T-helper 2 cell treated with Interferon-gamma antibody and Interleukin-4, amounts not matched to agents 5 μg/mL and 100 μg/mL, for 36 hours (primary cell): ENCODE measurements around the gene PCGF3.
A peak's percentile ranks its signal among the peaks of the same experiment; 100 is the strongest.

ENCODE experiments used
- DNase-seq: peaks from one replicate; pipeline ENCODE4 v3.0.0; 2021; ENCODE audit warnings: low spot score
- H3K27ac Mint-ChIP-seq: one replicate; pipeline ENCODE4 v1.8.0; 2021; ENCODE audit warnings: mild to moderate bottlenecking, mixed read lengths
- H3K27me3 Mint-ChIP-seq: one replicate; pipeline ENCODE4 v1.8.0; 2021; ENCODE audit warnings: low read depth, mixed read lengths
- H3K36me3 Mint-ChIP-seq: one replicate; pipeline ENCODE4 v1.8.0; 2021; ENCODE audit warnings: low read depth, mixed read lengths
- H3K4me1 Mint-ChIP-seq: one replicate; pipeline ENCODE4 v1.8.0; 2021; ENCODE audit warnings: low read depth, mixed read lengths
- H3K4me3 Mint-ChIP-seq: one replicate; pipeline ENCODE4 v1.8.0; 2022; ENCODE audit warnings: mild to moderate bottlenecking, moderate library complexity, mixed read lengths
- H3K9me3 Mint-ChIP-seq: one replicate; pipeline ENCODE4 v1.8.0; 2021; ENCODE audit warnings: mixed read lengths

Gene PCGF3

DNA sequence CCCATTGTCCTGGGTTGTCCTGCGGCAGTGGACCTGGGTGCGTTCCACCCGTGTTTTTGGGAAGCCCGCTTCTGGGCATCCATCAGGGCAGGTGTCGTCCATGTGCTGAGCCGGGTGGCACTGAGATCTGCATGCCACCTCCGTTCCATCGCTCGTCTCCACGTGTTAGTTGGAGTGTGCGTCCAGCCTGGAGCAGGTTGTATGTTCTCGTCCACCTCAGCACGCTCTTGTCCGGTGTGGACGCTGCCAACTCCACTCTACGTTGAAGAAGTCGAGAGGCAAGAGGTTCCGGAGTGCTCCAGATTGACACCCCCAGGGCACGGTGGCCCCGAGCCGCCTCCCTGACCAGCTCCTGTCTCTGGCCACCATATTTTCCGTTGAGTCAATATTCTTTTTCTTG lies 33.9 kb downstream of the PCGF3 start:
- peaks cover 23% of the 10 kb centered on the region for H3K36me3 Mint-ChIP-seq

DNA sequence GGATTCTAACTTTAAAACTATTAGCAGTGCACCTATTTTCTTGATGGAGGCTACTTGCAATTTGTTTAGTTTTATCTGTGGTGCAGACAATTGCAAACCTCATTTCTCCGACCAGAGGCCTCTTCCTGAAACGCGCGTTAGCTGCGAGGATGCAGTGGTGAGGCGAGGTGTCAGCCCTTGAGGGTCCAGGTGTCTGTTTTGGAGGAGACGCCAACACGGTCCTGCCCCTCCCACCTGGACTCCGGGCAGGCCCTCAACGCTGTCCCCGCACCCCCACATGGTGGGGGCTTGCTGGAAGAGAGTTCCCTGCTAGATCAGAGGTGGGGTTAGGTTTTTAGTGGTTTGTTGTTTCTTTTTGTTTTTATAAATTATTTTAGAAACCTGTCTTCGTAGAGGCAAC lies 34.4 kb downstream of the PCGF3 start:
- no peak for DNase-seq

More for the DNA sequence above, 33.9 kb downstream of the PCGF3 start:
- Mint-ChIP-seq H3K4me1 (no peaks in the 10 kb centered on the region), H3K27ac (no peak overlapping the region), H3K9me3 (no peaks in the 10 kb centered on the region), H3K27me3 (no peaks in the 10 kb centered on the region), H3K4me3 (no peak overlapping the region)
- no peak for DNase-seq

DNA sequence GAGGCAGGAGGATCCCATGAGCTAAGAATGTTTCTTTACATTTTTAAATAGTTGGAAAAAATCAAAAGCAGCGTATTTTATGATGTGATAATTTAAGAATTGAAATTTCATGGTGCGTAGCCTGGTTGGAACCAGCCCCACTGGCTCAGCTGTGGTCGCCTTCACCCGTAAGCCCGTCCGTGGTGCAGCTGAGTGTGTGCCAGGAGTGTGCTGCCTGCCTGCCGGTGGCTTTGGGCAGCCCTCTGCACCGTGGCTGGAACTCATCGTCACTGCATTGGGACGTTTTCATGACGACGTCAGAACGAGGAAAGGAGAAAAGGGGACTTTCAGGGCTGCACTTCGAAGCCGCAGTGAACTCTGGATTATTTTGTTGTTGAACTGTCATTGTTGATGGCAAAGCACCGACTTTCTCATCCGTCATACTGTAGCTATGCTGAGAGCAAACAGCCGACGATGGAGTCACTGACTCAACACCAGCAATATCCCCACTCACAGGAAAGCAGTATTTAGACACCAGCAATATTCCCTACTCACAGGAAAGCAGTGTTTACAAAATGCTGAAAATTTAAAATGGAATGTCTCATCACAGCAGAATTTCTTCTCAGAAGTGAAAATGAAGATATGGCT lies 35.1 kb downstream of the PCGF3 start:
- no peaks in the 10 kb centered on the region for H3K9me3 Mint-ChIP-seq
- H3K27ac Mint-ChIP-seq, result no peak overlapping the region
- H3K4me3 Mint-ChIP-seq, result no peak overlapping the region
- peaks cover 14% of the 10 kb centered on the region for H3K36me3 Mint-ChIP-seq
- no peaks in the 10 kb centered on the region for H3K4me1 Mint-ChIP-seq
- DNase-seq, result no peak
- H3K27me3 Mint-ChIP-seq, result no peaks in the 10 kb centered on the region

More for the DNA sequence above, 34.4 kb downstream of the PCGF3 start:
- Mint-ChIP-seq H3K4me3 (no peak overlapping the region), H3K36me3 (peaks cover 20% of the 10 kb centered on the region), H3K9me3 (no peaks in the 10 kb centered on the region), H3K27ac (no peak overlapping the region), H3K27me3 (no peaks in the 10 kb centered on the region), H3K4me1 (no peaks in the 10 kb centered on the region)

DNA sequence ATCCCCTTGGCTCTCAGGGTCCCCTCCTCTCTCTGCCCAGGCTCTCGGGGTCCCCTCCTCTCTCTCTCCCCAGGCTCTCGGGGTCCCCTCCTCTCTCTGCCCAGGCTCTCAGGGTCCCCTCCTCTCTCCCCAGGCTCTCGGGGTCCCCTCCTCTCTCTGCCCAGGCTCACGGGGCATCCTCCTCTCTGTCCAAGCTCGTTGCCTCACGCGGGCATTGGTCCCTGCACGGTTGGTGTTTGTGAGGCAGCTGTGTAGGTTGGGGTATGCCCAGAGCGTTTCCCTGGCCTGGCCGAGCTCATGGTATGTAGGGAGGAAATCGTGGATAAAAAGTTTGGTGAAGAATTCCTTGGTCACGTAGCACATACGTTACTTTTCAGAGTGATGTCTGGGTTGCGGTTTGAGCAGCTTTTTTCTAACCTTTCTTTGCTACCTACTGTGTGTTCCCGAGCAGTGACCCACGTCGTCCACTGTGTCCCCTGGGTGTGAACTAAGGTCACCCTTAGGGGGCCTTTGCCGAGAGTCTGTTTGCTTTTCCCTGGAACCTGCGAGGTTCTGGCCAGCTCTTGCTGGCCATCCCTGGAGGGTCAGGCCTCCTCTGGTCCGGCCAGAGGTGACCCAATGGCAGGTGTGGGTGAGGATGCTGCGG lies 36.6 kb downstream of the PCGF3 start:
- no peak overlapping the region for H3K27ac Mint-ChIP-seq
- H3K4me1 Mint-ChIP-seq, result no peaks in the 10 kb centered on the region
- no peaks in the 10 kb centered on the region for H3K9me3 Mint-ChIP-seq
- DNase-seq, result no peak
- H3K27me3 Mint-ChIP-seq, result no peaks in the 10 kb centered on the region
- peaks cover 14% of the 10 kb centered on the region for H3K36me3 Mint-ChIP-seq
- H3K4me3 Mint-ChIP-seq, result no peak overlapping the region

DNA sequence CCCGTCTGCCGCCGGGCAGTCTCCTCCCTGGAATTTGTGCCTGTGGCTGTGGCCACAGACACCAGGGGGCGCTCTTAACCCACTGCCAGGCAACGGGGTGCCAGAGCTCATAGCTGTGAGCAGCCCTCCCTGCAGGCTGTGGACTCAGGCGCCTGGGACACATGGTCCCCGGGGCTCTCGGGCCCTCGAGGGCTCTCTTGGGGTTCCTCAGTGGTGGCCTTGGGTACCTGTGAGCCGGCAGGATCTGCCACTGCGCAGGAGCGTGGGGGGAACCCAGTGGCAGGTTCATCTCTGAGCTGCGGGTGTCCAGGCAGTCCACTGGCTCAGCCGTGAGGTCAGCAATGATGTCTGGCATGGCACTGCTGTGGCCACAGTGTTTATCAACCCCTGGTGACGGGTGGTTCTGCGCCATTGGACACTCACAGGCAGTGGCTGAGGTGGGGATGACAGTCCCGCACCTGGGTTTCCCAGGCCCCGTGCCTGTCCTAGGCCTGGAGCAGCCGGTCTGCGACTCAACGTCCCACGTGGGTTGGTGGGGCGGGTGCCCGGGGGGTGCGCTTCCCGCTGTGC lies 37.2 kb downstream of the PCGF3 start:
- H3K36me3 Mint-ChIP-seq, result peaks cover 12% of the 10 kb centered on the region
- no peak overlapping the region for H3K4me3 Mint-ChIP-seq

DNA sequence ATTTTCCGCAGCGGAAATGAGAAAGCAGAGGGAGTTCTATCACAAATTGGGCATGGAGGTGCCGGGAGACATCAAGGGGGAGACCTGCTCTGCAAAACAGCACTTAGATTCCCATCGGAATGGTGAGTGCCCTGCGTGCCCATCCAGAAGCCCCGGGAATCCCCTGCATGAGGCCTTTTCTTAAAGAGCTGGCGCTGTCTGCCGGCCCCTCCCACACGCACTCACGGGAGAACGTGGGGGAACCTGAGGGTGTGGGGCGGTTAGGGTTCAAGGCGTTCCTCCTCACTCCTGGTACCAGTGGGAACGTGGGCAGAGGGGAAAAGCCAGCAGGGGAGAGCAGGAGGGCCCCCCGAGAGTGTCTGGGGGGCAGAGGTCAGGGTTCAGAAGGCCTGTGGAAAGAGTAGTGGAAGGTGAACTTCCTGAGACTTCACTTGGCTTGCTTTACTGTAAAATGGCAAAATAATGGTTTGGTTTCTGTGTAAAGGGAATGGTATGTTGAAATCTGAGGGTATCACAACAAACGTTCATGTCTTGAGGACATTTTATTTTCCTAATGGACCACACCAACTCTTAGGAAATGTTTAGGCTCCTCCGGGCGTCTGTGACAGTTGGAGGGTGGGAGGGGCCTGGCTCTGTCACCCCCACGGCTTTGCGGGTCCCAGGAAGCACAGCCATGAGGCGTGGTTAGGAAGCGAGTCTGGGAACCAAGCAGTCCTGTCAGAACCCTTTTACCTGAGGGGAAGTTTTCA lies 38.0 kb downstream of the PCGF3 start:
- no peak for DNase-seq
- Mint-ChIP-seq H3K4me1 (peaks cover 2% of the 10 kb centered on the region), H3K9me3 (no peaks in the 10 kb centered on the region), H3K27ac (no peak overlapping the region), H3K27me3 (no peaks in the 10 kb centered on the region), H3K36me3 (peaks cover 18% of the 10 kb centered on the region), H3K4me3 (no peak overlapping the region)

More for the DNA sequence above, 37.2 kb downstream of the PCGF3 start:
- no peaks in the 10 kb centered on the region for H3K27me3 Mint-ChIP-seq
- H3K4me1 Mint-ChIP-seq, result peaks cover 1% of the 10 kb centered on the region
- DNase-seq, result peak; percentile 53
- H3K27ac Mint-ChIP-seq, result no peak overlapping the region
- H3K9me3 Mint-ChIP-seq, result no peaks in the 10 kb centered on the region

DNA sequence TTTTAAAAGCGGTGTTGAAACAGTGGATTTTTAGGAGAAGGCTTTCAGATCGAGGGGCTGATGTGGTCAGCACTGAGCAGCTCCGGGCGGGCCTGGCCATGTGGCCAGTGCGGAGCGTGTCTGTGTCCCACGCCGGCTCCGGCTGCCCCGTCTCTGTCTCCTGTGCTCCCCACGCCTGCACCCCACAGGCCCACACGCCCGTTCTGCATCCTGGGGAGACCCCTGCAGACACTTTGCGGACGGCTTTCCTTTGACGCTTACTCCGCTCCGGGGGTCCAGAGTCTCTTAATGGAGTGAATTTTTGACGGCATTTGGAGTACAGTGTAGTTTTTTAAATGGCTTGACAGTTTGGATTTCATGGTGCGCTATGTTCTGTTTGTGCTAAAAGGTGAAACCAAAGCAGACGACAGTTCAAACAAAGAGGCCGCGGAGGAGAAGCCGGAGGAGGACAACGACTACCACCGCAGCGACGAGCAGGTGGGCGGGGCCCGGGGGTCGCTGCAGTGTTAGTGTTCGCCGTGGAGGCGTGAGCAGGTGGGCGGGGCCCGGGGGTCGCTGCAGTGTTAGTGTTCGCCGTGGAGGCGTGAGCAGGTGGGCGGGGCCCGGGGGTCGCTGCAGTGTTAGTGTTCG lies 38.7 kb downstream of the PCGF3 start:
- Mint-ChIP-seq H3K4me1 (peaks cover 2% of the 10 kb centered on the region), H3K9me3 (no peaks in the 10 kb centered on the region), H3K4me3 (no peak overlapping the region), H3K27me3 (no peaks in the 10 kb centered on the region), H3K27ac (no peak overlapping the region), H3K36me3 (peaks cover 21% of the 10 kb centered on the region)
- no peak for DNase-seq

DNA sequence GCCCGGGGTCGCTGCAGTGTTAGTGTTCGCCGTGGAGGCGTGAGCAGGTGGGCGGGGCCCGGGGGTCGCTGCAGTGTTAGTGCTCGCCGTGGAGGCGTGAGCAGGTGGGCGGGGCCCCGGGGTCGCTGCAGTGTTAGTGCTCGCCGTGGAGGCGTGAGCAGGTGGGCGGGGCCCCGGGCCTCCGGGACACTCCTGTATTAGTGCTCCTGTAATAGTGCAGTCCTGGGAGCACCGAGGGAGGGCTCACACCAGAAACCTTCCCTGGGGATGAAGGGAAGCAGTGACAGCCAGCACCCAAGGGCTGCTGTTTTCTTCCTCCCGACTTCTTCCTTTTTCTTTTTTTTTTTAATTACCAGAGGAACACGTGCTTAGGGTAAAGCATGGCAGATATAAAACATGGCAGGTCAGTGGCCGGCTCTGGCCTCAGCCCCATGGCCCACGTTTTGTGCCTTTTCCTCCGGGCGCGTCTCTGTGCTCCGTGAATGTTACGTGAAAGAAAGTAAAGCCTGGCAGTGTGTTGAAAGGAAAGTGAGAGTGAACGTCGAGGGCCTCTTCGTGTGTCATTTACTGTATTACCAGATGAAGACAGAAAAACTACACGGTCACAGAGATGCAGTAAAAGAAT lies 42.0 kb downstream of the PCGF3 start:
- no peaks in the 10 kb centered on the region for H3K9me3 Mint-ChIP-seq
- no peak overlapping the region for H3K27ac Mint-ChIP-seq
- peaks cover 2% of the 10 kb centered on the region for H3K4me1 Mint-ChIP-seq
- H3K4me3 Mint-ChIP-seq, result no peak overlapping the region
- H3K27me3 Mint-ChIP-seq, result no peaks in the 10 kb centered on the region
- DNase-seq, result no peak
- peaks cover 28% of the 10 kb centered on the region for H3K36me3 Mint-ChIP-seq

DNA sequence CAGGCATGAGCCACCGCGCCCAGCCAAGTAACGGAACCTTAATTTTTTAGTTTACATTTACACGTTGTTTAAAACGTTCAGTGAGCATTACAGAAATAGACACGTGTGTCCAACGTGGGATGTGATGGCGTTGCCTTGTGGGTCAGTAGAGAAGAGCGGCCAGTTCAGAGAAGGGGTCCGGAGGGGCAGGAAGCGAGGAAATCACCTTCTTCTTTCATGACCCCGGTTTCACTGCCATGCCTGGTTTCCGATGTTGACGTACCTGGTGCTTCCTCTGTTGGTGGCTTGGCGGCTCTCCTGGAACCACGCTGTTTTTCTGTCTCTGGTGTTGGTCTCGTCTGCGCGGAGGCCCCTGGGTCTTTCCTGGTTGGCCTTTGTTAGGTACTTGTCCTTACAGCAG lies 42.8 kb downstream of the PCGF3 start:
- Mint-ChIP-seq H3K4me3 (no peak overlapping the region), H3K9me3 (no peaks in the 10 kb centered on the region), H3K27me3 (no peaks in the 10 kb centered on the region), H3K36me3 (peaks cover 28% of the 10 kb centered on the region), H3K4me1 (peaks cover 2% of the 10 kb centered on the region), H3K27ac (no peak overlapping the region)
- DNase-seq, result no peak

DNA sequence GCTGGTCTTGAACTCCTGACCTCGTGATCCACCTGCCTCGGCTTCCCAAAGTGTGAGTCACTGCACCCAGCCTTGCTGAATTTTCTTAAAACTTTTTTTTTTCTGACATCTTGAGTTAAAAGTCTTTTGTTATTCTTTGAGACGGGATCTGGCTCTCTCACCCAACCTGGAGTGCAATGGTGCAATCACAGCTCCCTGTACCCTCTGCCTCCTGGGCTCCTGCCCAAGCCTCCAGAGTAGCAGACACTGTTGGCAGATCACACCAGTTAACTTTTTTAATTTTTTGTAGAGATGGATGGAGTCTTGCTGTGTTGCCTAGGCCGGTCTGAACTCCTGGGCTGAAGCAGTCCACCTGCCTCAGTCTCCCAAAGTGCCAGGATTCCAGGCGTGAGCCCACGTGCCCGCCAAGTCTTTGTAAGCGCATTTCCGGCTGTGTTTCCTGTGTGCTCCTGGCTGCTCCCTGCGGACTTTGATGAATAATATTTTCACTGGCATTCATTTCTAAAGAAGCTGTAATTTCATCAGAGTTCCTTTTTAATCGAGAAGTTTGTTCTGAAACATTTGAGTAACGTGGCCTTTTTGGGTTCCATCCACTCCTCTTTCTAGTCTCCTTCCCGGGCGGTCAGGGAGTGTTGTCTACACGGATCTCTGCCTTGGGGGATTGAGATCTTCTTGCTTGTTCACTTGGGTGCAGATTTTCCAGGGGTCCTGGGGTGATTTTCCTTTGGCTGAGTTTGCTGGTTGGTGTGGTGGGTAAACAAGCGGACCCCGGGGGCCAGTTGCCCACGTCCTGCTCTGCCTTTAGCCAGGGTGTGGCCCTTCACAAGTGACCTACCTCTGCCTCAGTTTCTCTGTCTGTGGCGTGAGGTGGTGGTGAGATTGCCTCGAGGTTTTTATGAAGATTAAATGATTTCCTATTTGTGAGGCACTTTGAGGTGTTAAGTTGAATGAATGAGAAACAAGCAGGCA lies 44.4 kb downstream of the PCGF3 start:
- no peak for DNase-seq
- H3K4me1 Mint-ChIP-seq, result peaks cover 2% of the 10 kb centered on the region
- H3K27me3 Mint-ChIP-seq, result no peaks in the 10 kb centered on the region
- H3K4me3 Mint-ChIP-seq, result no peak overlapping the region
- H3K36me3 Mint-ChIP-seq, result peaks cover 21% of the 10 kb centered on the region
- no peaks in the 10 kb centered on the region for H3K9me3 Mint-ChIP-seq
- H3K27ac Mint-ChIP-seq, result no peak overlapping the region

DNA sequence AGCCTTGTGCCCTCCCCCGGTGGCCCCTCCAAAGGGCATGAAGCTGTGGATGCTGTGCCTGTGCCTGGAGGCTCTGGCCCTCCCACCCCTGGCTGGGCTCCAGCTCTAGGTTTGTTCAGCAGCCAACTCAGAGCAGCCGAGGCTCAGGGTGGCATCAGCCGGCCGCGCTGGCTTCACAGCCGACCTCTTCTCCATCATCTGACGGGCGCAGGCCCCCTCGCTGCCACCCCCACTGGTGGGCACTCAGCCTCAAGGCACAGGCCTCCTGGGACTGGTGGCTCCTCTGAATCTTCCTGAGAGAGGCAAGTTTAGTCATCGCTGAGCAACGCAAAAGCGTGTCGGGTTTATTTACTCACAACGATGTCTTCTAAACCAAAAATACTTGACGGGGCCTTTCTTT lies 46.0 kb downstream of the PCGF3 start:
- peaks cover 23% of the 10 kb centered on the region for H3K36me3 Mint-ChIP-seq
- no peak for DNase-seq
- H3K4me1 Mint-ChIP-seq, result peaks cover 2% of the 10 kb centered on the region
- no peaks in the 10 kb centered on the region for H3K27me3 Mint-ChIP-seq
- H3K27ac Mint-ChIP-seq, result no peak overlapping the region
- H3K9me3 Mint-ChIP-seq, result no peaks in the 10 kb centered on the region
- no peak overlapping the region for H3K4me3 Mint-ChIP-seq

DNA sequence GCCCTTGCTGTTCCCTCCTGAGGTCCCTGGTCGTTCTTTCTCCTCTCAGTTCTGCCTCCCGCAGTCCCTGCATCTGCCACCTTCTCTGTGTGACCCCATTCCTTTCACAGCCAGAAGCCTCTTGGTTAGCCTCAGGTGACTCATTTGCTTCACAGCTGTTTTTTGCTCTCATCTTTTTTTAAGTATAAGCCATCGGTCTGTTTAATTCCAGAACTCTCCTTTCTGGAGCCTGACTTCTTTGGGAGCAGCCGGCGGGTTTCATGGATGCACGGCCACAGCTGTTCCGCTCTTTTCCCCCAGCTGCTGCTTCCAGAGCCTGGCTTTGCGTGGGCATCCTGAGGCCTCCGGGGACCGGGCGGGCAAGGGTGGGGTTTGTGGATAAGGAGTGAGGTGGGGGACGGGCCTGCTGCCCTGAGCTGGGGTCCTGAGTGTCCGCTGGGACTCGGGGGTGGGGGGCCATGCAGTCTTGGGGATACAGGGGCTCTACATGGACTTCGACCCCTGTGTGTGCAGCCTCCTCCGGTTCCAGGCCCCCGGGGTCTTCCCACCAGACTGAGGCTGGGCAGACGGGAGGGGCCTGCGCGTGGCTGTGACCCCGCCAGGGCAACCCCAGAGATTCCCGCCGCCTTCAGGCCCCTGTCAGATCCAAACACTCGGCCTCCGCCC lies 46.7 kb downstream of the PCGF3 start:
- no peaks in the 10 kb centered on the region for H3K27me3 Mint-ChIP-seq
- peaks cover 2% of the 10 kb centered on the region for H3K4me1 Mint-ChIP-seq
- no peak for DNase-seq
- no peaks in the 10 kb centered on the region for H3K9me3 Mint-ChIP-seq
- H3K36me3 Mint-ChIP-seq, result peaks cover 25% of the 10 kb centered on the region
- no peak overlapping the region for H3K27ac Mint-ChIP-seq
- no peak overlapping the region for H3K4me3 Mint-ChIP-seq
